HTR-8/SVneo (cell line): ENCODE data around the gene CCDC88C.

ENCODE experiments used
- DNase-seq: peaks from one replicate; pipeline ENCODE4 v3.0.0; 2011; ENCODE audit warnings: low spot score, mixed read lengths; ENCODE audit not compliant: insufficient read length
- FAIRE-seq: peaks from 2 replicates; lab custom pipeline; 2011; peaks lifted over from hg19 to GRCh38; lab: Jason Lieb, UNC

The CCDC88C gene

GRCh38 chr14:91299121-91300115 is 118.2 kb downstream of the CCDC88C start:
- DNase-seq (no peak), FAIRE-seq (no peak)

- FAIRE-seq: no peak
- no peak for DNase-seq
Measured at GRCh38 chr14:91298576-91298975, 119.0 kb downstream of the CCDC88C start.

GRCh38 chr14:91297081-91297711 is 120.4 kb downstream of the CCDC88C start:
- DNase-seq: no peak
- no peak for FAIRE-seq

GRCh38 chr14:91295851-91296796 is 121.5 kb downstream of the CCDC88C start:
- FAIRE-seq (no peak), DNase-seq (no peak)

GRCh38 chr14:91295276-91295845 is 122.3 kb downstream of the CCDC88C start:
- FAIRE-seq (no peak), DNase-seq (no peak)

DNA sequence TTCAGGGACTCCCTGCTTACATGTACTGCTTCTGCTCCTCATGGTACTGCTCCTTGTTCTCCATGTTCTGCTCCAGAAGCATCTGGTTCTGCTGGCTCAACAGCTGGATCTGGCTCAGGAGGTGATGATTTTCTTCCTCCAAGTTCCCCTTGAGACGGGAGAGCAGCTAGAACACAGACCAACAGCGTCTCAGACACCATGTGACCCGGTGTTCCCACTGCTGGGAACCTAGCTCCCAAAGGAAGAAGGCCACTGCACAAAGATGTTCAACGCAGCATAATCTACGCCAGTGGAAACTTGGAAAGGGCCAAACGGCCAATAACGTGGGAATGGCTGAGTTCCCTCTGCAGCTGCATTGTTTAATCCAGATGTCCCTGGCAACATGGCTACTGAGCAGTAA is 123.5 kb downstream of the CCDC88C start:
- FAIRE-seq (no peak), DNase-seq (no peak)

- DNase-seq (no peak), FAIRE-seq (peak; percentile 99)
Measured at GRCh38 chr14:91293281-91293680, 124.3 kb downstream of the CCDC88C start.

- FAIRE-seq: no peak
Measured at GRCh38 chr14:91292491-91292890, 125.1 kb downstream of the CCDC88C start.

GRCh38 chr14:91291786-91292405 is 125.7 kb downstream of the CCDC88C start:
- DNase-seq: no peak
- no peak for FAIRE-seq

More at GRCh38 chr14:91292491-91292890, 125.1 kb downstream of the CCDC88C start:
- DNase-seq: no peak

DNA sequence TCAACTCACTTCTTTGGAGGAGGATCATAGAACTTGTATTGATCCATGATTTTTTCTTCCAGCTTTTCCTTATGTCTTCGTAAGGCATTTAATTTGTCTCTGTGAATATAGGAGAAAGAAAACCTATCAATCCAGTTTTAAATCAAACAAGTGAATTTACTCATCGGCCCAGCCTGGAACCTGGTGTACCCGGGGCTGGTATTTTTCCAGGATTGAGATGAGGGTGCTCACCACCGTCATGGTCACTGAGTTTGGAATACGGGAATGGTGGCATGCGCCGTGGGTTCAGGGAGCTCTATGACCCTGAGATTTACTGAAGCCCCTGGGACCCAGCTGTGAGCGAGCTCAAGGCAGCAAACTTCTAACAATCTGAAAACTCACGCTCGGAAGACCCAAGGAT is 126.6 kb downstream of the CCDC88C start:
- no peak for DNase-seq
- no peak for FAIRE-seq

DNA sequence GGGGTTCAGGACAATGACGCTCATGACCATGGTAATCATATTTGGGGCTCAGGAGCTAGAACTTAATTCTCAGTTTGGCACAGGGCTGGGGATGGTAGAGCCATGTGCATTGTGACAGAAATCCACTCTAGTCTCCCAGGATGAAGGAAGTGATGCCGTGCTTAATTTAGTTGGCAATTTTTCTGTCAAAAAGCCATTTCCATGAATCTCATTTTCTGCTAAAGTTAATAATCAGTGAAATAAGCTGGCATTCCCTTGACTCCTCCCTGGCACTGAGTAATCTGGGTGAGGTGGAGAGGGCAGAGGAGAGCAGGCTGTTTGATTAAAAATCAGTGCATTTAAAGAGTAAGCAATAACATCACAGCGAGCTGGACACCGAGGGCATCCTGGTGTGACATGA is 128.2 kb downstream of the CCDC88C start:
- DNase-seq: no peak
- no peak for FAIRE-seq

GRCh38 chr14:91288876-91289275 is 128.7 kb downstream of the CCDC88C start:
- no peak for FAIRE-seq
- no peak for DNase-seq

GRCh38 chr14:91286530-91286937 is 131.1 kb downstream of the CCDC88C start:
- DNase-seq (peak; percentile 79), FAIRE-seq (peak; percentile 93)

DNA sequence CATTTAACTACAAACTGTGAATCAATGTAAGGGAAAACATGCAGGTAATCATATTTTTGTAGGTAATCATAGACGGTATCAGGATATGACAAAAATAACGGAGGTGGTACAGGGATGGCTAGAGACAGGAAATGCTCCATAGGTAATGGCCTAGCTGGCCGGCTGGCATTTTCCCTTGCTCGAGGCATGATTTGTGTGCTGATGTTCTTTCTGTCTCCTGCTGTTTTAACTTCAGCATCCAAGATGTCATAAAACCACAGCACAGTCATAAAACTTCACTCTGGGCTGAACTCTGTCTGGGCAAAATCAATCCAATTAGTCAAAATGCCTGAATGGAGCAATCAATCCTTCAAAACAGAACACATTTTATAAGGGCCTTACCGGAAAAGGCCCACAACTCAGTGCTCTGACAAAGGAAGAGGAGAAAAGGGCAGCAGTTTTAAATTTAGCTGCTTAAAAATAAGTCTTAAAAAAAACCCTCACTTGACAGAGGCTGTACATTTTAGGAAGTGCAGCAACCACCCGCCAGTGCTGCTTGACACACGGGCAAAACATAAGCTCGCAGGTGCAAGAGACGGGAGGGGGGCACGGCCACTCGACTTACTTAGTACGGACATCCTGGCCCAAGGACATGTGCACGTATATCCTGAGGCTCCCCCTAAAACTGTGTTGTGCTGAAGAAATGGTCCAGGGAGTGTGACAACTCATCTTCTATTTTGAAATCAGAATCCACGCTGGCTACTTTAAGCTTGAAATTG is 132.7 kb downstream of the CCDC88C start:
- DNase-seq (peak; percentile 22), FAIRE-seq (peak; percentile 55)

DNA sequence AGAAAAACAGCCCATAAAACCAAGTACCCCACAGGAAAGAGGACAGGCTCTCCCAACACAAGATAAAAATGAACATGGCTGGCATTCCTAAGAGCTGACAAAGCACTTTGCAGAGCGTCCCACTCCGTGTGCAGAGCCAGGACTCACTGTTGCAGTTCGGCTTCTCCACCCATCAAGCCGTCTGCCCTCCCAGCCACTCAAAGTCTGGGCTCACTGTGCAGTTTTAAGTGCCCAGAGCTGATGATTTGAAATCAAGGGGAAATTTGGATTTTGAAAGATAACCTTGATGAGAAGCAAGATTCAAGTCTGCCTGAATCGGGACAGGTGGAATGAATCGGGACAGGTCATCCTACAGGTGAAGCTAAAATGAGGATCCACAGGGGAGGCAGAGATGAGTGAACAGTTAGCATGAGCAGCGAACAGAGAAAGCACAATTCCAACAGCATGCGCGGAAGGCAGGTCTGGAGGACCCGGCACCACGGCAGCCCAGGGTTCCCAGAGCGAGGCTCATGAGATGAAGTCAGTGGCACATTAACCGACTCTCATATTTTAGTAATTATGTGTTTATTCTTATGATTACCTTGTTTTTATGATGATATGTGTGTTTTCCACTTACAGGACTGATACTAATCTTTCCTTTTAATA is 133.4 kb downstream of the CCDC88C start:
- DNase-seq: peak; percentile 87
- FAIRE-seq: peak; percentile 86

DNA sequence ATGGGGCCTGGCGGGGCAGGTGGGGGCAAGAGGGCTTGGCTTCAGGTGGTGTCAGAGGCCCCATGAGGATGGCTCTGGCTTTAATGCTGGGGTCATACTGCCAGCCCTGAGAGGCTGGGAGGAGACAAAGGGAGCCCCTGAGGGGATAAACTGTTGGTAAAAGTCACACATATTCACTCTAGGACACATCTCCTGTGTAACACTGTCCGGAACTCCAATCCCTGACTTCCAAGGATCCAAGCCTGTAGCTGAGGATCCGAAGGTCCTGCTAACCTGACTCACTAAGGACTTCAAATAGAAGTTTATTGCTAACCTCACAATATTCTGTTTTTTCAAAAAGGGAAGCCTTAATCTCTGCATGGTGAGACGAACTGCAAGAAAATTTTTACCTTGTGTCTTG is 134.0 kb downstream of the CCDC88C start:
- peak; percentile 24 for DNase-seq
- FAIRE-seq: no peak

DNA sequence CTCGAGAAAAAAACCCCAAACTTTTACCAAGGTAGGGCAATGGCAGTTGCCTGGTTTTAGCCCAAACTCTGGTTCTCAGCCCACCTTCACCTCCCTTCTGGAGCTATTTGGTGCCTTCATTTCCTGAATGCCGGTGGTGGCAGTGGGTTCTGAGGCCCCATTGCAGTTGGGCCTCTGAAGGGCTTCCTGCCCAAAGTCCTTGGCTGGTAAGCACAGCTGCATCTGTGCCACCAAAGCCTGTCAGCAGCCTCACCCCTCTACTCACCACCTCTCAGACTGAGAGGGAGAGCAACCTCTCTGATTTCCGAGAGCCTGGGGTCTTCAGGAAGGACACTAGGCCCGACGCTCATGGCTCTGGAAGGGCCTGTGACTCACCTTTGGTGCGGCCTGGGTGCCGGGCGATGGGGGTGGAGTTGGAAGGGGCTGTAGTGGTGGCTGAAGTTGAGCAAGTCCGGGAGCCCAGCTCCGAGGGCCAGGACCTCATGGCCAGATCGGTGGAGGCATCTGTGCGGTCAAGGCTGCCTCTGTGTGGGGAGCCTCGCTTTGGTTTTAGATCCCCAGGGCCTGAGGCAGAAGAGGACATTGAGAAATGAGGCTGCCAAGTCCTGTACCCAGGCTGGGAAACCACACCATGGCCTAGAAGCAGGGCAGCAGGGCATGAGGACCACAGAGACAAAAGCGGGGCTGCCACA is 134.5 kb downstream of the CCDC88C start:
- FAIRE-seq: no peak
- DNase-seq: no peak

- DNase-seq: peak; percentile 83
- peak; percentile 77 for FAIRE-seq
Measured at GRCh38 chr14:91281346-91281745, 136.3 kb downstream of the CCDC88C start.
